ENCODE results near the gene EIF1B. TPM values are rescaled to one million over a fixed set of nuclear protein-coding genes. Genes with fewer than 3 reads are reported as not detected.
A peak's percentile ranks its signal among the peaks of the same experiment; 100 is the strongest.
"Not testable (repeated sequence)": the region's sequence is repeated elsewhere in the genome, so short reads cannot be mapped to it uniquely, and the experiment has no call there.

The EIF1B gene
- total RNA-seq, result 10 to 100 TPM; 36.6 to 43.0 TPM
- polyA plus RNA-seq (ENCODE audit: insufficient read length in 2 of 2), result 100 to 1,000 TPM; 164 to 186 TPM
- long read RNA-seq, donor 1, transcript EIF1B-201 (4 exons, 1,010 nt), result major isoform, 109 of 138 reads
- long read RNA-seq, donor 1, transcript EIF1B-202 (2 exons, 873 nt), result minor isoform, 6 of 138 reads
- long read RNA-seq, donor 1, transcript EIF1B-204 (3 exons, 637 nt), result minor isoform, 8 of 138 reads
- long read RNA-seq, donor 1, partial matches to known transcripts, result 9 of 138 reads
- long read RNA-seq, donor 1, other reads (novel, unspliced or antisense), result 5 of 138 reads
- long read RNA-seq, donor 2, transcript EIF1B-201 (4 exons, 1,010 nt), result major isoform, 55 of 66 reads
- long read RNA-seq, donor 2, transcript EIF1B-202 (2 exons, 873 nt), result minor isoform, 5 of 66 reads
- long read RNA-seq, donor 2, partial matches to known transcripts, result 6 of 66 reads
- long read RNA-seq, donor 2, other reads (novel, unspliced or antisense), result 0 of 66 reads
- long read RNA-seq, donor 3, transcript EIF1B-201 (4 exons, 1,010 nt), result major isoform, 46 of 49 reads
- long read RNA-seq, donor 3, partial matches to known transcripts, result 0 of 49 reads
- long read RNA-seq, donor 3, other reads (novel, unspliced or antisense), result 0 of 49 reads
- long read RNA-seq, donor 4, transcript EIF1B-202 (2 exons, 873 nt), result minor isoform, 8 of 93 reads
- long read RNA-seq, donor 4, transcript EIF1B-201 (4 exons, 1,010 nt), result major isoform, 83 of 93 reads
- long read RNA-seq, donor 4, partial matches to known transcripts, result 0 of 93 reads
- long read RNA-seq, donor 4, other reads (novel, unspliced or antisense), result 0 of 93 reads

- Histone ChIP-seq H3K4me3 (ENCODE audit: low read depth, low read length) (peak within 1 kb of the TSS; percentile 99), H3K27me3 (ENCODE audit: control insufficient read depth, insufficient read depth, low read length) (no peaks in the 10 kb centered on the region), H3K9me3 (ENCODE audit: control insufficient read depth, insufficient read depth, low read length) (no peaks in the 10 kb centered on the region), H3K4me1 (ENCODE audit: control insufficient read depth, insufficient read depth, low read length) (peaks cover 7% of the 10 kb centered on the region), H3K36me3 (ENCODE audit: control insufficient read depth, insufficient read depth, low read length) (peaks cover 12% of the 10 kb centered on the region), H3K27ac (ENCODE audit: low read depth, low read length) (peak within 1 kb of the TSS; percentile 98)
- 0% methylated on average over 50 of the region's 50 CpGs for WGBS (ENCODE audit: insufficient coverage)
- peak; percentile 93 to 99 (median 97) for DNase-seq (ENCODE audit: low read depth in 4 of 6, low spot score in 6 of 6)
Observed at GRCh38 chr3:40309418-40309924, at the start of gene EIF1B. Gene EIF1B (plus strand): TSS chr3:40309707. CDS start chr3:40309942, 235 bp downstream.

GRCh38 chr3:40262331-40262730 lies 47.2 kb upstream of the EIF1B start:
- Histone ChIP-seq H3K36me3 (ENCODE audit: control insufficient read depth, insufficient read depth, low read length) (no peaks in the 10 kb centered on the region), H3K27ac (ENCODE audit: low read depth, low read length) (no peak overlapping the region), H3K9me3 (ENCODE audit: control insufficient read depth, insufficient read depth, low read length) (no peaks in the 10 kb centered on the region), H3K4me1 (ENCODE audit: control insufficient read depth, insufficient read depth, low read length) (no peaks in the 10 kb centered on the region), H3K27me3 (ENCODE audit: control insufficient read depth, insufficient read depth, low read length) (no peaks in the 10 kb centered on the region), H3K4me3 (ENCODE audit: low read depth, low read length) (no peak overlapping the region)
- DNase-seq (ENCODE audit: low read depth in 4 of 6, low spot score in 6 of 6), result peak in 3 of 6 donors; percentile 15 to 78 (median 39)

- H3K36me3 ChIP-seq (ENCODE audit: control insufficient read depth, insufficient read depth, low read length), result no peaks in the 10 kb centered on the region
- H3K9me3 ChIP-seq (ENCODE audit: control insufficient read depth, insufficient read depth, low read length), result no peaks in the 10 kb centered on the region
- H3K4me3 ChIP-seq (ENCODE audit: low read depth, low read length), result no peak overlapping the region
- H3K4me1 ChIP-seq (ENCODE audit: control insufficient read depth, insufficient read depth, low read length), result peaks cover 4% of the 10 kb centered on the region
- WGBS (ENCODE audit: insufficient coverage), result no CpG with 5 or more reads among the region's 1 CpG
- no peaks in the 10 kb centered on the region for H3K27me3 ChIP-seq (ENCODE audit: control insufficient read depth, insufficient read depth, low read length)
- DNase-seq (ENCODE audit: low read depth in 4 of 6, low spot score in 6 of 6), result no peak
- no peak overlapping the region for H3K27ac ChIP-seq (ENCODE audit: low read depth, low read length)
Observed at GRCh38 chr3:40264451-40264850, 45.1 kb upstream of the EIF1B start.

GRCh38 chr3:40265181-40265580 lies 44.3 kb upstream of the EIF1B start:
- Histone ChIP-seq H3K4me3 (ENCODE audit: low read depth, low read length) (no peak overlapping the region), H3K27ac (ENCODE audit: low read depth, low read length) (no peak overlapping the region), H3K27me3 (ENCODE audit: control insufficient read depth, insufficient read depth, low read length) (no peaks in the 10 kb centered on the region), H3K36me3 (ENCODE audit: control insufficient read depth, insufficient read depth, low read length) (no peaks in the 10 kb centered on the region), H3K9me3 (ENCODE audit: control insufficient read depth, insufficient read depth, low read length) (no peaks in the 10 kb centered on the region), H3K4me1 (ENCODE audit: control insufficient read depth, insufficient read depth, low read length) (peaks cover 4% of the 10 kb centered on the region)
- DNase-seq (ENCODE audit: low read depth in 4 of 6, low spot score in 6 of 6), result peak in 2 of 6 donors; percentile 20 to 26

- no peaks in the 10 kb centered on the region for H3K27me3 ChIP-seq (ENCODE audit: control insufficient read depth, insufficient read depth, low read length)
- H3K4me1 ChIP-seq (ENCODE audit: control insufficient read depth, insufficient read depth, low read length), result peaks cover 4% of the 10 kb centered on the region
- H3K4me3 ChIP-seq (ENCODE audit: low read depth, low read length), result no peak overlapping the region
- WGBS (ENCODE audit: insufficient coverage), result 9% methylated on average over 3 of the region's 4 CpGs
- no peaks in the 10 kb centered on the region for H3K9me3 ChIP-seq (ENCODE audit: control insufficient read depth, insufficient read depth, low read length)
- peak overlapping the region; percentile 36 for H3K27ac ChIP-seq (ENCODE audit: low read depth, low read length)
- peak in 3 of 6 donors; percentile 2 to 53 (median 23) for DNase-seq (ENCODE audit: low read depth in 4 of 6, low spot score in 6 of 6)
- H3K36me3 ChIP-seq (ENCODE audit: control insufficient read depth, insufficient read depth, low read length), result no peaks in the 10 kb centered on the region
Observed at GRCh38 chr3:40267937-40268724, 41.4 kb upstream of the EIF1B start.

GRCh38 chr3:40268802-40269524 lies 40.5 kb upstream of the EIF1B start:
- DNase-seq (ENCODE audit: low read depth in 4 of 6, low spot score in 6 of 6), result peak in 4 of 6 donors; percentile 24 to 80 (median 52)
- Histone ChIP-seq H3K27ac (ENCODE audit: low read depth, low read length) (peak overlapping the region; percentile 36), H3K9me3 (ENCODE audit: control insufficient read depth, insufficient read depth, low read length) (no peaks in the 10 kb centered on the region), H3K4me1 (ENCODE audit: control insufficient read depth, insufficient read depth, low read length) (peaks cover 4% of the 10 kb centered on the region), H3K36me3 (ENCODE audit: control insufficient read depth, insufficient read depth, low read length) (no peaks in the 10 kb centered on the region), H3K27me3 (ENCODE audit: control insufficient read depth, insufficient read depth, low read length) (no peaks in the 10 kb centered on the region), H3K4me3 (ENCODE audit: low read depth, low read length) (no peak overlapping the region)
- WGBS (ENCODE audit: insufficient coverage), result 40% methylated on average over 2 of the region's 2 CpGs

- H3K36me3 ChIP-seq (ENCODE audit: control insufficient read depth, insufficient read depth, low read length), result no peaks in the 10 kb centered on the region
- H3K4me3 ChIP-seq (ENCODE audit: low read depth, low read length), result no peak overlapping the region
- H3K27ac ChIP-seq (ENCODE audit: low read depth, low read length), result no peak overlapping the region
- no peaks in the 10 kb centered on the region for H3K27me3 ChIP-seq (ENCODE audit: control insufficient read depth, insufficient read depth, low read length)
- H3K4me1 ChIP-seq (ENCODE audit: control insufficient read depth, insufficient read depth, low read length), result no peaks in the 10 kb centered on the region
- 0% methylated on average over 1 of the region's 1 CpG for WGBS (ENCODE audit: insufficient coverage)
- no peaks in the 10 kb centered on the region for H3K9me3 ChIP-seq (ENCODE audit: control insufficient read depth, insufficient read depth, low read length)
- DNase-seq (ENCODE audit: low read depth in 4 of 6, low spot score in 6 of 6), result no peak
Observed at GRCh38 chr3:40278791-40279190, 30.7 kb upstream of the EIF1B start.

GRCh38 chr3:40281995-40282394 lies 27.5 kb upstream of the EIF1B start:
- no peaks in the 10 kb centered on the region for H3K36me3 ChIP-seq (ENCODE audit: control insufficient read depth, insufficient read depth, low read length)
- WGBS (ENCODE audit: insufficient coverage), result no CpG with 5 or more reads among the region's 2 CpGs
- H3K27me3 ChIP-seq (ENCODE audit: control insufficient read depth, insufficient read depth, low read length), result no peaks in the 10 kb centered on the region
- no peak overlapping the region for H3K27ac ChIP-seq (ENCODE audit: low read depth, low read length)
- no peaks in the 10 kb centered on the region for H3K4me1 ChIP-seq (ENCODE audit: control insufficient read depth, insufficient read depth, low read length)
- no peak for DNase-seq (ENCODE audit: low read depth in 4 of 6, low spot score in 6 of 6)
- no peak overlapping the region for H3K4me3 ChIP-seq (ENCODE audit: low read depth, low read length)
- H3K9me3 ChIP-seq (ENCODE audit: control insufficient read depth, insufficient read depth, low read length), result peaks cover 2% of the 10 kb centered on the region

GRCh38 chr3:40283057-40283456 lies 26.4 kb upstream of the EIF1B start:
- H3K27me3 ChIP-seq (ENCODE audit: control insufficient read depth, insufficient read depth, low read length); DNase-seq (ENCODE audit: low read depth in 4 of 6, low spot score in 6 of 6); H3K27ac ChIP-seq (ENCODE audit: low read depth, low read length); H3K36me3 ChIP-seq (ENCODE audit: control insufficient read depth, insufficient read depth, low read length); H3K4me3 ChIP-seq (ENCODE audit: low read depth, low read length); H3K4me1 ChIP-seq (ENCODE audit: control insufficient read depth, insufficient read depth, low read length); H3K9me3 ChIP-seq (ENCODE audit: control insufficient read depth, insufficient read depth, low read length): not testable (repeated sequence)
- 90% methylated on average over 2 of the region's 5 CpGs for WGBS (ENCODE audit: insufficient coverage)

Measured in spinal cord (tissue), 10 donors.